ENCODE data around the gene CD86.

GRCh38 chr3:122168044-122168443 is 112.9 kb downstream of the CD86 start:
- TF ChIP-seq POLR2AphosphoS5 (IDR thresholded peaks at IDR 0.05; ENCODE audit: low read depth, low read length) (no peak), POLR2A (IDR thresholded peaks at IDR 0.05; ENCODE audit: low read depth, low read length) (no peak)
